Right forelimb (tissue), 1 donor: ENCODE measurements around the gene INO80E.

Experiments used
- DNase-seq: peaks from one replicate; pipeline ENCODE4 v3.0.0-alpha.2; 2018

The INO80E gene

DNA sequence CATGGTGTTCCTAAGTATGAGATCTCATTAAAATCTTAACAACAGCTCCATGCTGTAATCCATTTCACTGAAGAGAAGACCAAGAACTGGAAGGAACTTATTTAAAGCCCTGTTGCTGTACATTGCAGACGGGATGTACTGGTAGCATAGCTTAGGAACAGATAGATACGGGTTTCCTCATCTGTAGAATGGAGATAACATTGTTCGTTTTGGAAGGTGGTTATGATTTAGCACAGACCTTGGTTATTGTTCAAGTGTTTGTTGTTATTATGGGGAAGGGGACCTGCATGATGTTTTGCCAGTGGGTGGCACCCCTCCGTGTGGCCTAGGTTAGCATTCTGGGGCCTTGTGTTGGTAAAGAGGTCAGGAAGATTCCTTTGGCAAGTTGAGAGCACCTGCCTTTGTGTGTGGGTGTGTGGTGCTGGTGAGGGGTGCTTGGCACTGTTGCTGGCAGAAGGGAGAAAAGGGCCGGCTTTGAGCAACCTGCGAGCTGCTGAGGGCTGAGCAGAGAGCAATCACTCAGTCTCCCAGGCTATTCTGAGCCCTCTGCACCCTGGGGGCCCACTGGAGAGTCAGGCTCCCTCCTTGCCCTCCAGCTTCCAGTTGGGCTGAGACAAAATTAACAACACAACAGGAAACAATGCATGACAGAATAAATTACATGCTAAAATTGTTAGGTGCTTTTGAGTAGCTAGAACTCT is 20.1 kb upstream of the INO80E start:
- no peak for DNase-seq

DNA sequence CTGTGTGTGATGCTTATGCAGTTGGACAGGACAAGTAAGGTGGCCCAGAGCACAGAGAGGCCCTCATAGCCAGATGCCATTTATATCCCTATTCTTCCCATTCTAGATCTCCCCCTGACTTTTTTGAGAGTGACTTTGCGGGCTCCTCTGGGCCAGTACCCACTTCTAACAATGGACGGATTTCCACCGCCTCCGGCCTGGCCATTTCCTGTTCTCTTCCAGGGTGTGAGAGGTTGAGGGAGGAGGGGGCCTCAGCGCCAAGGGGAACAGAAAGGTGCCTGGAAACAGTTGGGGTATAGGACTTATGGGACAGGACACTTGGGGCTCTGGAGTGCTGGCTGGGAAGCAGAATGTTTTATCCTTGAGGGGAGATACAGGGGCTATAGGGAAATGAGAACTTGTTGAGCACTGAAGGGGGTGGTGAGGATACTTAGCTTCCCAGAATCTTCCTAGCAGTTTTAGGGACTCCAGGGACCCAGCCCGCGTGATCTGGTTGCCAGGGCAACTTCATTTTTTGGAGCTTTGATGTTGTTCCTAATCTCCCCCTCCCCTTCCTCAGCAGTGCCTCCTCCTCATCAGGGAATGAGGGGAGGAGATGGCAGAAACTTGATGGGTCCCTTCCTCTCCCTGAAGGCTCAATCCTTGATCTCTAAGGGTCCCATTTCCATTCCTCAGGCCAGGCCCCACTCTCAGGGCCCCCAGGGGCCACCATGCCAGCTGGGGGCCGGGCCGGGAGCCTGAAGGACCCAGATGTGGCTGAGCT is 18.8 kb upstream of the INO80E start:
- DNase-seq = no peak

DNA sequence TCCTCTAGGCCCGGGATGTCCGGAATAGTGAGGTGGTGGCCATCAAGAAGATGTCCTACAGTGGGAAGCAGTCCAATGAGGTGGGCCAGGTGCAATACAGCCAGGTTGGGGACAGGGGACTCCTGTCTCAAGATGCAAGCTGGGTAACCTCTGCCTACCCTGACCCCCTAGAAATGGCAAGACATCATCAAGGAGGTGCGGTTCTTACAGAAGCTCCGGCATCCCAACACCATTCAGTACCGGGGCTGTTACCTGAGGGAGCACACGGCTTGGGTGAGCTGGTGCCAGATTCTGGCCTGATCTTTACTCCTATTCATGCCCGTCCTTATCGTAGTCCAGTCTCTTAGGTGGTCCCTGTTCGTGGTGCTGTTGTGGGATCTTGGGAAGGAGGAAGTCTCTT is 18.0 kb upstream of the INO80E start:
- DNase-seq = no peak

DNA sequence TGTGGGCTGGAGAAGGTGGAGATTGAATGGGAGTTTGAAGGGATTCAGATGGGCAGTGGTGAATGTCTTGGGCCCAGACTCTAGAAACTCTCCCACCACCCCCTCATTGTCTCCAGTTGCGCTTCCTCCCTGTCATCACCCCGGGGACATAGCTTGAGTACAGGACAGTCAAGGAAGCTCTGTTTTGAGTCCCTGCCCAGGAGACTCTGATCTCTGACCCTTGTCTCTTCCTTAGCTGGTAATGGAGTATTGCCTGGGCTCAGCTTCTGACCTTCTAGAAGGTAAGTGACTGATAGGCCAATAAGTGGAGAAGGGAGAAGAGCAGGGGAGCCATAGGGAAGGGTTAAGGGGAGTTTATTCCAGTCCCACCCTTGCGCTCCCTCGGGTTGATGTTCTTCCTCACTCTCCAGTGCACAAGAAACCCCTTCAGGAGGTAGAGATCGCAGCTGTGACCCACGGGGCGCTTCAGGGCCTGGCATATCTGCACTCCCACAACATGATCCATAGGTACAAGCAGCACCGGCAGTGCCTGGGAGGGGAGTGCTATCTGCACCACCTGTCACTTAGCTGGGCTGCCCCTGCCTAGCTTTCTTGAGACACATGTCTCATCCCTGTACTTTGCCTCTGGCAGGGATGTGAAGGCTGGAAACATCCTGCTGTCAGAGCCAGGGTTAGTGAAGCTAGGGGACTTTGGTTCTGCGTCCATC is 17.3 kb upstream of the INO80E start:
- no peak for DNase-seq

DNA sequence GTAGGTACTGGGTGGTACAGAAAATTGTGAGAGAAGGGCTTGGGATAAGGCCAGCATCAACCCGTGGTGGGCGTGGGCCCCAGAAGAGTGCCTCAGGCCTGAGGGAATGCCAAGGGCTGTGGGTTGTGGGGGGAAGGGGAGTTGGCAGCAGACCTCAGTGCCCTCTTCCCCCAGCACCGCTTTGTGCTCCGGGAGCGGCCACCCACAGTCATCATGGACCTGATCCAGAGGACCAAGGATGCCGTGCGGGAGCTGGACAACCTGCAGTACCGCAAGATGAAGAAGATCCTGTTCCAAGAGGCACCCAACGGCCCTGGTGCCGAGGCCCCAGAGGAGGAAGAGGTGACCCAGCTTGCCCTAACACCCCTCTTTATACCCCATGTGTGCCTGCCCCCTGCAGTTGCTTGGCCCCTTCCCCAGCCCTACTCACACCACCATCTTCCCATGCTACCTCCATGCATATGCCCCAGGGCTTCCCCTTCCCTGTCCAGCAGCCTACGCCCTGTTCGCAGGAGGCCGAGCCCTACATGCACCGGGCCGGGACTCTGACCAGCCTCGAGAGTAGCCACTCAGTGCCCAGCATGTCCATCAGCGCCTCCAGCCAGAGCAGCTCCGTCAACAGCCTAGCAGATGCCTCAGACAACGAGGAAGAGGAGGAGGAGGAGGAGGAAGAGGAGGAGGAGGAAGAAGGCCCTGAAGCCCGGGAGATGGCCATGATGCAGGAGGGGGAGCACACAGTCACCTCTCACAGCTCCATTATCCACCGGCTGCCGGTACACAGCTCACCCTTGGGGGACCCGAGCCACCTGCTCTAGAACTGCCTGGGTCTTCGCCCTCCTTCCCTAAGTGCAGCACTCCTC is 13.3 kb upstream of the INO80E start:
- no peak for DNase-seq

DNA sequence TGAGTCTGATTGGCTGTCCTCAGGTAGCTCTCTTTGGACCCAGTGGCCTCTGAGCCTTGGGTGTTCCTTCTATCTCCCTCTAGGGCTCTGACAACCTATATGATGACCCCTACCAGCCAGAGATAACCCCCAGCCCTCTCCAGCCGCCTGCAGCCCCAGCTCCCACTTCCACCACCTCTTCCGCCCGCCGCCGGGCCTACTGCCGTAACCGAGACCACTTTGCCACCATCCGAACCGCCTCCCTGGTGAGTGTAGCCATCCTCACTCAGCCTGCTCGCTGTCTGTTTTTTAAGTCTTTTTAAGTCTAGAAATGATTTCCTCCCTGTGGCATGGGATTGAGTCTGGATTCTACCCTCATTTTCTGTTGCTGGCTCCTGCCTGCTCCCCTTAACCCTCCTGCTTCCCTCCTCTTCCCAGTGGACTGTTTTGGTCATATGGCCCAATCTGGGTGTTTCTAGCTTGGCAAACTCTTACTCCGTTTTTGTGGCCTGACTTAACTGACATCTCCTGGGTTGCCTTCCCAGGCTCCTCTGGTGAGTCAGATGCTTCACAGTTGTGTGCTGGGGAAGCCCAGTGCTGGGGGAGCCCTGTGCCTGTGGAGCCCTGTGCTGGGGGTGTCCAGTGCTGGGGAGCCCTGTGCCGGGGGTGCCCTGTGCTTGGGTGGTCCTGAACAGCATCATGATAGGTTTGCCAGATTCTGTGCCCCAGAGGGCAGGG is 12.5 kb upstream of the INO80E start:
- DNase-seq = no peak

DNA sequence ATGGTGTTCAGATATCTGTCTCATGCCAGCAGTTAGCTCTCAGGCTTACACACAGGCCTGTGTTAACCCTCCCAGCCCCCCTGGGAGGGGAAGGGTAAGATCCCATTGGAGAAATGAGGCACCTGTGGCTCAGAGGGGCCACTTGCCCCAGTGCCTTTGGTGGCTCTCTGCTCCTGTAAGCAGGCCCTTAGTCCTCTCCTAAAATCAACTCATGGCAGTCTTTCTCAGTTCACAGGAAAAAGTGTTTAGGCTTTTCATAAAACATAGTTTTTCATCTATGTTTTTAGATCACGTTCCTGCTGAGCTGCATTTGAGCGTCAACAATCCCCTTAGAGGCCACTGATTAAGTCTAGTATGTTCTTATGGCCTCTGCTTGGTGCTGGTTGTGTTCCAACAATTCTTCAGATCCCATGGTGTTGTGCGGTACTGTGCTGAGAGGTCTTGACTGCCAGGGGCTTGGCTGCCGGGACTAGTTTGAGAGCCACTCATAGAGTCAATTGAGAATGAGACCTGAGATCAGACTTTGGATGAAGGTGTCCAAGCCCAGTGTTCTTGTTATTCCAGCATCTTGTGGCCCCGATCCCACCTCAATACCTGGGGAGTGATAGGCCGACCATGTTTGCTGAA is 11.8 kb upstream of the INO80E start:
- DNase-seq = no peak

DNA sequence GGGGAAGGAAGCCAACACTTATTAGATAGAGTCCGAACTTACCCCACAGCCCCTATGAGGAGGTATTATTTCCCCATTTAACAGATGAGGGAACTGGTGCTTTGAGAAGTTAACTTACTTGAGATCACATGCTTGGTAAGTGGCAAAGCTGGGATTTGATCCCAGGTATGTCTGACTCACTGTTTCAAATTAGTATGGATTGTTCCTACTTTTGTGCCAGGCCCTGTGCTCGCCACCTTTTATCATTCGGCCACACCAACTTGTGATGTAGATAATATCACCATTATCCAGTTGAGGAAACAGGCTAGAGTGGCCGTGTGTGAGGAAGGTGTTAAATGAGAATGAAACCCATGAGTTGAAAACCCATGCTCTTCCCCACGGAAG is 11.3 kb upstream of the INO80E start:
- no peak for DNase-seq

DNA sequence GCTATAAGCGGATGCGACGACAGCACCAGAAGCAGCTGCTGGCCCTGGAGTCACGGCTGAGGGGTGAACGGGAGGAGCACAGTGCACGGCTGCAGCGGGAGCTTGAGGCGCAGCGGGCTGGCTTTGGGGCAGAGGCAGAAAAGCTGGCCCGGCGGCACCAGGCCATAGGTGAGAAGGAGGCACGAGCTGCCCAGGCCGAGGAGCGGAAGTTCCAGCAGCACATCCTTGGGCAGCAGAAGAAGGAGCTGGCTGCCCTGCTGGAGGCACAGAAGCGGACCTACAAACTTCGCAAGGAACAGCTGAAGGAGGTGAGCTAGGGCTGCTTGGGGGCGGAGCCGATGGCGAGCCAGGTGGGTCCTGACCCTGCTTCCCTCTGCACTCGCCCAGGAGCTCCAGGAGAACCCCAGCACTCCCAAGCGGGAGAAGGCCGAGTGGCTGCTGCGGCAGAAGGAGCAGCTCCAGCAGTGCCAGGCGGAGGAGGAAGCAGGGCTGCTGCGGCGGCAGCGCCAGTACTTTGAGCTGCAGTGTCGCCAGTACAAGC is 10.7 kb upstream of the INO80E start:
- DNase-seq = no peak

DNA sequence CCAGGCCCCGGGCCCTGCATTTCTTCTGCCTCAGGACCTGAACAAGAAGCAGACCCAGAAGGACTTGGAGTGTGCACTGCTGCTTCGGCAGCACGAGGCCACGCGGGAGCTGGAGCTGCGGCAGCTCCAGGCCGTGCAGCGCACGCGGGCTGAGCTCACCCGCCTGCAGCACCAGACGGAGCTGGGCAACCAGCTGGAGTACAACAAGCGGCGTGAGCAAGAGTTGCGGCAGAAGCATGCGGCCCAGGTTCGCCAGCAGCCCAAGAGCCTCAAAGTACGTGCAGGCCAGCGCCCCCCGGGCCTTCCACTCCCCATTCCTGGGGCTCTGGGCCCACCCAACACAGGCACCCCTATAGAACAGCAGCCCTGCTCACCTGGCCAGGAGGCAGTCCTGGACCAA is 9.8 kb upstream of the INO80E start:
- DNase-seq = no peak

DNA sequence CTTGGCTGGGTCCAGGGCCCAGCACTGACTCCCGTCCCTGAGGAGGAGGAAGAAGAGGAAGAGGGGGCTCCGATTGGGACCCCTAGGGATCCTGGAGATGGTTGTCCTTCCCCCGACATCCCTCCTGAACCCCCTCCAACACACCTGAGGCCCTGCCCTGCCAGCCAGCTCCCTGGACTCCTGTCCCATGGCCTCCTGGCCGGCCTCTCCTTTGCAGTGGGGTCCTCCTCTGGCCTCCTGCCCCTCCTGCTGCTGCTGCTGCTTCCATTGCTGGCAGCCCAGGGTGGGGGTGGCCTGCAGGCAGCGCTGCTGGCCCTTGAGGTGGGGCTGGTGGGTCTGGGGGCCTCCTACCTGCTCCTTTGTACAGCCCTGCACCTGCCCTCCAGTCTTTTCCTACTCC is 9.1 kb upstream of the INO80E start:
- DNase-seq = no peak

DNA sequence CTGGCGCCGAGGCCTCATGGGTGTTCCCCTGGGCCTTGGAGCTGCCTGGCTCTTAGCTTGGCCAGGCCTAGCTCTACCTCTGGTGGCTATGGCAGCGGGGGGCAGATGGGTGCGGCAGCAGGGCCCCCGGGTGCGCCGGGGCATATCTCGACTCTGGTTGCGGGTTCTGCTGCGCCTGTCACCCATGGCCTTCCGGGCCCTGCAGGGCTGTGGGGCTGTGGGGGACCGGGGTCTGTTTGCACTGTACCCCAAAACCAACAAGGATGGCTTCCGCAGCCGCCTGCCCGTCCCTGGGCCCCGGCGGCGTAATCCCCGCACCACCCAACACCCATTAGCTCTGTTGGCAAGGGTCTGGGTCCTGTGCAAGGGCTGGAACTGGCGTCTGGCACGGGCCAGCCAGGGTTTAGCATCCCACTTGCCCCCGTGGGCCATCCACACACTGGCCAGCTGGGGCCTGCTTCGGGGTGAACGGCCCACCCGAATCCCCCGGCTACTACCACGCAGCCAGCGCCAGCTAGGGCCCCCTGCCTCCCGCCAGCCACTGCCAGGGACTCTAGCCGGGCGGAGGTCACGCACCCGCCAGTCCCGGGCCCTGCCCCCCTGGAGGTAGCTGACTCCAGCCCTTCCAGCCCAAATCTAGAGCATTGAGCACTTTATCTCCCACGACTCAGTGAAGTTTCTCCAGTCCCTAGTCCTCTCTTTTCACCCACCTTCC is 8.5 kb upstream of the INO80E start:
- DNase-seq = no peak

DNA sequence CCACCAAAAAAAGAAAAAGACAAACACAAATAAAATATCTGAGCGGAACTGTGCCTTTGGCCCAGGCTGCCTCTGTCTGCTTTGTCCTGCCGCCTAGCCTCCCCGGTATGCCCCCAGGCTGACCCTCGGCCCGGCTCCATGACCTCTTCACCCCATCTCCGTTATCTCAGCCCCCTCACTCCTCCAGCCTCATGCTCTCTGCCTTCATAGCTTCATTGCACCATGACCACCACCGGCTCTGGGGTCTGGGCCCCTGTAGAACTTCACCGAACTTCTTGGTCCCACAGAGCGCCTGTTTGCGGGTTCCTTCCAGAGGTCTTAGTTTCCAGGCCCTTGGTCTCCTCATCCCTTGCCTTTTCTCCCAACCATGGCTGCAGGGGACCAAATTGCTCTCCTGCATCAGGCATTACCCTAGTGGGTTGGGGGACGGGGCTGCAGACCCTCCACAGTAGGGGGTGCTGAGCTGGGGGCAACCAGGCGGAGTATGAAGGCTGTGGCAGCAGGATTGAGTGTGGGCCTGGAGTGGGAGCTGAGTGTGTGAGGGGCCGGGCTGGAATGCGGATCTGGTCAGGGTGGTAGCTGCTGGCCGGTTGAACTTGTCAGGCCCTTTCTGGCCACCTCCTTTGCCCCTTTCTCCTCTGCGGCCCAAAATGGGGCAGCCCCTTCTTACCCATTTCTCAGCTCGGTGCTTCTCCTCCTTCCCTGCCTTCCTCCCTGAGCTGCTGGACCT is 7.5 kb upstream of the INO80E start:
- no peak for DNase-seq

DNA sequence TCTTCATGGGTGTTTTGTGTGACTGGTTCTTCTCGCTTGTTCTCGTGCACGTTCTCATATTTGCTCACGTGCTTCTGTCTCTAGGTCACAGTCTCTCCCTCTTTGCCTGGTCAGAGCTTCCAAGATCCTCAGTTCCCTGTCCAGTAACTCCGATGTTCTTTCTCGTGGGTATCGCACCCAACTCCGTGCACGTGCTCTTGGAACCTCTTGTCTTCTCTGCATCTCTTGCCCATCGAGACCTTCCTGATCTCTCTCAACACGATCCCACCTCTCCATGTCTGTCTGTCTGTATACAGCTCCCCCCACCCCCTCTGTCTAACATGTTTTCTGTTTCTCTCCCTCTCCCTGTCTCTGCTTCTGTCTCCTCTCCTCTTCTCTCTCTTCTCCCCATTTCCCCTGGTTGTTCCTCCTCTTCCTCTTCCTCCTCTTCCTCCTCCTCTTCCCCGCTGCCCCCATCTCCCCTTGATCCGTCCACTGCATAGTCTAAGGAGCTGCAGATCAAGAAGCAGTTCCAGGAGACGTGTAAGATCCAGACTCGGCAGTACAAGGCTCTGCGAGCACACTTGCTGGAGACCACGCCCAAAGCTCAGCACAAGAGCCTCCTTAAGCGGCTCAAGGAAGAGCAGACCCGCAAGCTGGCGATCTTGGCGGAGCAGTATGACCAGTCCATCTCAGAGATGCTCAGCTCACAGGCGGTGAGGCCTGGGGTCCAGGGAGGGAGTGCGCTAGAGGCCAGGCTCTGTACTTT is 6.8 kb upstream of the INO80E start:
- DNase-seq = no peak

DNA sequence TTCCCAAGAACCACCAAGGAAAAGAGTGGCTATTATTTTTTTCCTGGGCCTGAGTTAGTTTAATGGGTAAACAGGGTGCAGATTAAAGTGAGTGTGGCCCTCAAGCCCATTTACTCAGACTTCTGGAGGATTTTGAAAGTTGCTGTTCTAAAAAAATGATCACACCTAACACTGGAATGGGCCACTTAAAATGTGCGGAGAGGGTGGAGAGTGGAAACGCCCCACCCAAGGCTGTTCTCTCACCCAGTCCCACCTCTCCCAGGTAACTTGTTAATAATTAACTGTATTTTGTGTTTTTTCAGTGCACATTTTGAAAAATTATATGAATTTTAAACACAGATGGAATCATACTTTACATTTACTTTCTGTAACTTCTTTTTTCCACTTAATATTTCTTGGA is 6.0 kb upstream of the INO80E start:
- DNase-seq = no peak

DNA sequence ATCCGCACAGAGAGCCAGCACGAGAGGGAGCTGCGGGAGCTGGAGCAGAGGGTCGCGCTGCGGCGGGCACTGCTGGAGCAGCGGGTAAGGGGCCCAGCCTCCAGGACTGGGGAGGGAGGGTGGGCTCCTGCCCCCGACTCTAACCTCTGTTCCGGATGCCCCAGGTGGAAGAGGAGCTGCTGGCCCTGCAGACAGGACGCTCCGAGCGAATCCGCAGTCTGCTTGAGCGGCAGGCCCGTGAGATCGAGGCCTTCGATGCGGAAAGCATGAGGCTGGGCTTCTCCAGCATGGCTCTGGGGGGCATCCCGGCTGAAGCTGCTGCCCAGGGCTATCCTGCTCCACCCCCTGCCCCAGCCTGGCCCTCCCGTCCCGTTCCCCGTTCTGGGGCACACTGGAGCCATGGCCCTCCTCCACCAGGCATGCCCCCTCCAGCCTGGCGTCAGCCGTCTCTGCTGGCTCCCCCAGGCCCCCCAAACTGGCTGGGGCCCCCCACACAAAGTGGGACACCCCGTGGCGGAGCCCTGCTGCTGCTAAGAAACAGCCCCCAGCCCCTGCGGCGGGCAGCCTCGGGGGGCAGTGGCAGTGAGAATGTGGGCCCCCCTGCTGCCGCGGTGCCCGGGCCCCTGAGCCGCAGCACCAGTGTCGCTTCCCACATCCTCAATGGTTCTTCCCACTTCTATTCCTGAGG is 5.0 kb upstream of the INO80E start:
- no peak for DNase-seq

DNA sequence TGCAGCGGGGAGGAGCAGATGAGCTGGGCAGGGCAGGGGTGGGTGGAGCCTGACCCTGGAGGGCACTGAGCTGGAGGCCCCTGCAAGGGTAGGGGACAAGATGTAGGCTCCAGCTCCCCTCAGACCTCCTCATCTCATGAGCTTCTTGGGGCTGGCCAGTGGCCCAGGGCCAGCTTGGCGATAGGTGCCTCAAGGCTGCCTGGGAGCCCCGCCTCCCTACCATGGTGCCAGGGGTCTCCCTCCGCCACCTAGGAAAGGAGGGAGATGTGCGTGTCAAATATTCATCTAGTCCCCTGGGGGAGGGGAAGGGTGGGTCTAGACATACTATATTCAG is 4.5 kb upstream of the INO80E start:
- no peak for DNase-seq

DNA sequence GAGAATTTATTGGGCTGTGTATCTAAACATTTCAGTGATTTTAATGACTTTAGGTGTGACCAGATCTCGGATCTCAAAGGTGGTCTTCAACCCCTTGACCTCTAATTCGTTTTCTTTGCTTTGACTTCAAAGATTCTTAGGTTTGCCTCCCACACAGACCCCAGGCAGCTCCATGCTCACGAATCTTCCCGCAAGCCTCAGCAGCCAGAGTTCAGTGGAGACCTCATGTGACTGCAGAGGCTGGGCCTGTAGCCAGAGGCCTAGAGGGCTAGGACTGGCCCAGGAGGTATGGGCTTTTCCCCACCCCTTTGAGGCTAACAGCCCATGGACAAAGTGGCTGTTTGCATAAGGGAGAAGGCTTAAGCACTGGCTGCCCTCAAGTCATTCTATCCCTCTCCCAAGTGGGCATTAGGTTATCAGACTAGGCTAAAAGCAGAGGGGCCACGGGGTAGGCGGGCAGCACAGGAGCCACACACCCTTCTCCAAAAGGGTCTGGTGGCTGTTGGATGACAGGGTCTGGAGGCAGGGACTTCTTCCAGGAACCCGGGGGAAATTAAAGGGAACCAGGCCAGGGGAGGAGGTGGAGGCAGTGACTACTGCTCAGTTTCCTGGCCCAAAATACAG is 3.6 kb upstream of the INO80E start:
- DNase-seq = no peak
